GM12872 (cell line): ENCODE measurements around the gene ABI3.

ENCODE experiments used
- TF ChIP-seq, protein P1 (sequence below): IDR thresholded peaks from 3 replicates; pipeline ENCODE4 v1.5.1; 2011; ENCODE audit warnings: low read depth, mild to moderate bottlenecking, low read length, moderate library complexity; ENCODE audit not compliant: insufficient read depth

Gene ABI3

DNA sequence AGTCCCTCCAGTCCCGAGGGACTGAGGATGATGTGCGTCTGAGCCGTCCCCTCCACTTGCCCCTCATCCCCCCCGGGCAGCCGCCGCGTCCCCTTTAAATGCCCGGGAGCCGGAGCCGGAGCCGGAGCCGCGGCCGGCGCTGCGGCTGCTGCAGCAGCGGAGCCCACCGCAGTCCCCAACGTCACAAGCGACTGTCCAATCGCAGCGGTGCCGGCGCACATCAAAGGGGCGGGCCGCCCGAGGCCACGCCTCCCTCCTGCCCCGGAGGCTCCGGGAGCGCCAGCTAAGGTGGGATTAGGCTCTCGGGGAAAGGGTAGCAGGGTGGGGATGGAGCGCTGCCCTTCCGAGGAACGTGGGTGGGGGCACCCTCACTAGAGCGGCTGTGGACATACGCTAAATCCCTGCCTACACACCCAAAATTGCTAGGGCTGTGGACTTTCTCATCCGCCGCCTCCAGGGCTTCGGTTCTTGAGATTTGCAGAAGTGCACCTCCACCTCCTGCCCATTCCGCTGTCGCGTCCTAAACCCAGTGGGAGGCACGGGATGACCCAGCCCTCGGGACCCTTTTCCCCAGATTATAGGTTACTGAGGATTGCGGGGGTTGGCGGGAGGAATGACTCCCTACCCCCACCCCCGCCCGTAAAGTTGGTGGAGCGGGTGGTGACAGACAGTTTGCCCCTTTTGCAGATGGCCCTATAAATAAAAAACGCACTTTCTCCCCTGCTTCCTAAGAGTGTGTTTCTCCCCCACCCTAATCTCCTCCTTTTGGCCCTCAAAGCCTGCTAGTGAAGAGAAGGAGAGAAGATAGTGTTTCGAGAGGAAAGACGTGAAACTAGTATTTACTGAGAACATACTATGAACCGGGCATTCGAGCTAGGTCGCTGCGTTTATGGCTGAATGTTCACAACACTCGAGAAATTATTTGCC lies 20.4 kb downstream of the ABI3 start, which contains the start of gene PHOSPHO1:
Gene PHOSPHO1, minus strand, starts transcription at position 152 of the 927 bp plus-strand sequence. CDS start 4,096 bp downstream, outside the sequence.
- TF ChIP-seq, protein P1, sequence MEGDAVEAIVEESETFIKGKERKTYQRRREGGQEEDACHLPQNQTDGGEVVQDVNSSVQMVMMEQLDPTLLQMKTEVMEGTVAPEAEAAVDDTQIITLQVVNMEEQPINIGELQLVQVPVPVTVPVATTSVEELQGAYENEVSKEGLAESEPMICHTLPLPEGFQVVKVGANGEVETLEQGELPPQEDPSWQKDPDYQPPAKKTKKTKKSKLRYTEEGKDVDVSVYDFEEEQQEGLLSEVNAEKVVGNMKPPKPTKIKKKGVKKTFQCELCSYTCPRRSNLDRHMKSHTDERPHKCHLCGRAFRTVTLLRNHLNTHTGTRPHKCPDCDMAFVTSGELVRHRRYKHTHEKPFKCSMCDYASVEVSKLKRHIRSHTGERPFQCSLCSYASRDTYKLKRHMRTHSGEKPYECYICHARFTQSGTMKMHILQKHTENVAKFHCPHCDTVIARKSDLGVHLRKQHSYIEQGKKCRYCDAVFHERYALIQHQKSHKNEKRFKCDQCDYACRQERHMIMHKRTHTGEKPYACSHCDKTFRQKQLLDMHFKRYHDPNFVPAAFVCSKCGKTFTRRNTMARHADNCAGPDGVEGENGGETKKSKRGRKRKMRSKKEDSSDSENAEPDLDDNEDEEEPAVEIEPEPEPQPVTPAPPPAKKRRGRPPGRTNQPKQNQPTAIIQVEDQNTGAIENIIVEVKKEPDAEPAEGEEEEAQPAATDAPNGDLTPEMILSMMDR, result 0 out of 3 replicates have a peak, but pooled peaks have one; percentile 3

DNA sequence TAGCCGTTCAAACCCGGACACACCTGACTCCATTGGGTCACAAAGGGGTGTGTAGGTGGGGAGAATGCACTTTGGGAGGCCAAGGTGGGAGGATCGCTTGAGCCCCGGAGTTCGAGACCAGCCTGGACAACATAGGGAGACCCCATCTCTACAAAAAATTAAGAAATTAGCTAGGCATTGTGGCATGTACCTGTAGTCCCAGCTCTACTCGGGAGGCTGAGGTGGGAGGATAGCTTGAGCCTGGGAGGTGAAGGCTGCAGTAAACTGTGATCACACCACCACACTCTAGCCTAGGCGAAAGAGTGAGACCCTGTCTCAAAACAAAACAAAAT lies 21.0 kb downstream of the ABI3 start:
- TF ChIP-seq, protein P1, result no peak

DNA sequence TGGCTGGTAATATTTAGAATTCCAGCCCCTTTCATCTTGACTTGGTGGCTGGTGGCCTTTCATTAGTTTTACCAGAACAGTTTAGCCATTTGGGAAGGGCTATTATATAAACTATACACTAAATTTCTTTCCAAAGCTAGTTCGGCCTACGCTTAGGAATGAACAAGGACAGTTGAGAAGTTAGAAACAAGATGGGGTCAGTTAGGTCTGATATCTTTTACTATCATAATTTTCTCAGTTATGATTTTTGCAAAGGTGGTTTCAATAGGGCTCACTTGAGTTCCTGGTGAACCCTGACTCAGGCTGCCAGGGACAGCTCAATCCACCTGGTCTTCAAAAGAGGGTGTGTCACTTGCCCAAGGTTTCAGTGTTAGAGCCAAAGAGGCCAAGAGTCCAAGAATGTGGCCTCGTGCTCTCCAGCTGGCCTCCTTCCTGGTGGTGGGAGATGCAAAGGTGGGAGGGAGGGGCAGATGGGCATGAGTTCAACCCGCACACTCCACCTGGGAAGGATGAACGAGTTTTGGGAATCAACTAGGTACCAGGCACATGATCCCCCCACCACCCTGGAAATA lies 24.1 kb downstream of the ABI3 start:
- TF ChIP-seq, protein P1, result no peak

DNA sequence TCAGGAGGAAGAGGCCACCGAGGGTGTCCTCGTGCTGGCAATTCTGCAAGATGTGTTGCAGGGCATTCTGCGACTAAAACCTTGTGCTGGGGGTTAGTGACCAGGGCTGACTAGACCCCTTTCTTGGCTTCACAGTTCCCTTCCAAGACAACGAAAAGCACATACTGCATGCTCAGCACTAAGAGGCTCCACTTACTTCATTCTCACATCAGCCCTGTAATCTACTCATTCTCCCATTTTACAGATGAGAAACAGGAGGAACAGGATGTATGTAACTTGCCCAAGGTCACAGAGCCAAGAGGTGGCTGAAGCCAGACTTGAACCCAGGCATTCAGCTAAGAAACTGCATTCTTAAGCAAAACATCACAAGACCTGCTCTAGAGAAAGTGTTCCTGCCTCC lies 25.4 kb downstream of the ABI3 start:
- TF ChIP-seq, protein P1, result no peak

DNA sequence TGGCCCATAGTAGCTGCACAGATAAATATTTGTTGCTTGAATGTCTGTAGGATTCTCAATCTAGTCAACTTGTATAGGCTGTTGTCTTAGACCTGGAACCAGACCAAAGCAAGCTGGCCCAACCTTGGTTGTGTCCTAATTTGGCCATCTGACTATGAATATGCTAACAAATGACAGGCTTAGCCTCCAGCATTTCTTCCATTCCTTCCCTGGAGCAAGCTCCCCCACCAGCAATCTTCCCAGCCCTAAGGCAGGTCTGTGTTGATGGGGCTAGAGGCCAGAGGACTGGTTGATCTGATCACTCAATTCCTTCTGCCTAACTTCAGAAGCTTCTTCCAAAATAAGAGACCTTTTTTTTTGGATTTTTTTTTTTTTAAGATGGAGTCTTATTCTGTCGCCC lies 29.5 kb downstream of the ABI3 start:
- TF ChIP-seq, protein P1, result no peak

DNA sequence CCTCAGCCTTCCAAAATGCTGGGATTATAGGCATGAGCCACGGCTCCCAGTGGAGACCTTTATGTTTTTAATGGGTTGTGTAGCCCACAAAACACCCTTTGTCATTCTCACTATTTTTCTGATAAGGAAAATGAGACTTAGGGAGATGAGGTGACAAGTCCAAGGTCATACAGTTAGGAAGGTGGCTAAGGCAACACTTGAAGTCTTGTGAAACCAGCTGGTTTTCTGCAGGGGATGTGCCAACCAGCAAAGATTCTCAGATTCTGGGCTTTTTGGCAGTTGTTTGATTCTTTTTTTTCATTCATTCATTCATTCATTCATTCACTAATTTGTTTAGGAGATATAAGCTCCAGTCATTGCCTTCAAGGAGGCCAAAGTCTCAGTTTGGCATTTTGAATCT lies 30.1 kb downstream of the ABI3 start:
- TF ChIP-seq, protein P1, result no peak

DNA sequence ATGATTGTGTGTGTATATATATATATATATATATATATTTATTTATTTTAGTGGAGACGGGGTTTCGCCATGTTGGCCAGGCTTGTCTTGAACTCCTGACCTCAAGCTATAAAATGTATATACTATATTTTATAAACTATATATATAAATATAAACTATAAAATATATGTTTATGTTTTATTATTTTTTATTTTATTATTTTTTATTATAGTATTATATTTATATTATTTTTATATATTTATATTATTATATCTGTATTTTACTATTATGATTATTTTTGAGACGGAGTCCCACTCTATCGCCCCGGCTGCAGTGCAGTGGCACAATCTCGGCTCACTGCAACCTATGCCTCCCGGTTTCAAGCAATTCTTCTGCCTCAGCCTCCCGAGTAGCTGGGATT lies 30.5 kb downstream of the ABI3 start:
- TF ChIP-seq, protein P1, result no peak
